Common myeloid progenitor, CD34-positive (primary cell): Measurements from ENCODE around the gene PRKRIP1.

ENCODE experiments used
- CTCF ChIA-PET: fragments of 350-600 bp; sonication (Branson Sonifier 250); formaldehyde crosslinking; loops from one replicate; lab custom pipeline; 2021; ENCODE audit warnings: antibody characterized with exemption; lab: Charles Lee
- POLR2A ChIA-PET: fragments of 350-600 bp; sonication (Branson Sonifier 250); formaldehyde crosslinking; loops from one replicate; lab custom pipeline; 2021; ENCODE audit warnings: antibody characterized with exemption; lab: Charles Lee
- DNase-seq, 3 donors: peaks; one replicate each; pipeline versions ENCODE4 v3.0.0 to v3.0.0-alpha.2; 2013
- H3K27ac ChIP-seq, 2 experiments: 1 replicate in 1 of 2; 2 replicates in 1 of 2; pipeline ENCODE4 v1.7.0; 2013; ENCODE audit warnings: inconsistent platforms in 2 of 2, low read length in 2 of 2, mild to moderate bottlenecking in 2 of 2, low read depth in 1 of 2, moderate library complexity in 1 of 2; ENCODE audit not compliant: severe bottlenecking in 2 of 2, insufficient read depth in 1 of 2, poor library complexity in 1 of 2
- H3K27me3 ChIP-seq, 5 experiments: replicated peaks in 2 of 5; 1 replicate in 3 of 5; 2 replicates in 2 of 5; pipeline versions ENCODE4 v1.6.1 to v1.7.0; 2013; ENCODE audit warnings: low read length in 4 of 5, mild to moderate bottlenecking in 2 of 5, moderate library complexity in 2 of 5, inconsistent platforms in 1 of 5; ENCODE audit not compliant: insufficient read depth in 5 of 5, control insufficient read depth in 4 of 5
- H3K36me3 ChIP-seq, 4 experiments: 1 replicate in 2 of 4; 2 replicates in 2 of 4; pipeline versions ENCODE4 v1.6.1 to v1.7.0; 2013; ENCODE audit warnings: low read length in 3 of 4, control low read depth in 1 of 4, mild to moderate bottlenecking in 1 of 4; ENCODE audit not compliant: control insufficient read depth in 4 of 4, insufficient read depth in 4 of 4
- H3K4me1 ChIP-seq, 4 experiments: 1 replicate in 3 of 4; 2 replicates in 1 of 4; pipeline versions ENCODE4 v1.6.1 to v1.7.1; 2013; ENCODE audit warnings: low read length in 3 of 4, mild to moderate bottlenecking in 3 of 4, control low read depth in 1 of 4, inconsistent platforms in 1 of 4, moderate library complexity in 1 of 4; ENCODE audit not compliant: control insufficient read depth in 4 of 4, insufficient read depth in 4 of 4; ENCODE audit errors: control extremely low read depth in 1 of 4
- H3K4me3 ChIP-seq, 7 experiments: 1 replicate in 4 of 7; 2 replicates in 3 of 7; pipeline versions ENCODE4 v1.5.1 to v1.7.0; 2013; ENCODE audit warnings: mild to moderate bottlenecking in 7 of 7, low read length in 6 of 7, moderate library complexity in 6 of 7, inconsistent platforms in 2 of 7, low read depth in 2 of 7, control low read depth in 1 of 7; ENCODE audit not compliant: insufficient read depth in 4 of 7, control insufficient read depth in 1 of 7; ENCODE audit errors: extremely low read depth in 1 of 7
- H3K9me3 ChIP-seq, 5 experiments: 1 replicate in 4 of 5; 2 replicates in 1 of 5; pipeline versions ENCODE4 v1.6.1 to v1.7.1; 2013; ENCODE audit warnings: low read length in 4 of 5, mild to moderate bottlenecking in 2 of 5, inconsistent platforms in 1 of 5, low read depth in 1 of 5, moderate library complexity in 1 of 5; ENCODE audit not compliant: control insufficient read depth in 4 of 5, insufficient read depth in 2 of 5; ENCODE audit errors: control extremely low read depth in 1 of 5
- WGBS: methylation state at CpG from one replicate; pipeline ENCODE4 v1.1.5; 2013; ENCODE audit not compliant: insufficient coverage; 5-methylcytosine and 5-hydroxymethylcytosine counted together

PRKRIP1 gene

DNA sequence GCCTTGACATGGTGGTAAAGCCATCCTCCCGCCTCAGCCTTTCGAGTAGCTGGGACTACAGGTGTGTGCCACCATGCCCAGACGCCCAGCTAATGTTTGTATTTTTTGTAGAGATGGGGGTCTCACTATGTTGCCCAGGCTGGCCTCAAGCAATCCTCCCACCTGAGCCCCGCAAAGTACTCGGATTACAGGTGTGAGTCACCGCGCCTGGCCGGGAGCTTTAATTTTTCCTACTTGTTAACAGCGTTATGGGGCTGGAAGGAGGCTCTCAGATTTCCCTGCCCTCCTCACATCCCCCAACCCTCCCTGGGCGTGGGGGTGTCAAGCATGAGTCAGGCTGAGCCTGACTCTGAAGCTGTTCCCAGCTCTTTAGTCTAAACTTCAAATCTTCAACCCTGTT, 60.2 kb downstream of the PRKRIP1 start:
- DNase-seq, result no peak
- peaks cover 0 to 39% (median 28%) of the 10 kb centered on the region in 4 experiments for H3K36me3 ChIP-seq
- CTCF ChIA-PET, result interaction anchor here (0.6 to 63.4 kb wide), 4 partner anchors 8 to 602 kb away, joined by 3 to 1488 read pairs (median 6); partner anchors contain the start of genes ALKBH4, LRWD1, ORAI2 and PRKRIP1
- WGBS, result 99% methylated on average over 9 of the region's 10 CpGs
- H3K9me3 ChIP-seq, result no peaks in the 10 kb centered on the region
- no peaks in the 10 kb centered on the region for H3K4me1 ChIP-seq
- POLR2A ChIA-PET, result no interaction called here
- H3K4me3 ChIP-seq, result no peak overlapping the region
- no peak overlapping the region for H3K27ac ChIP-seq
- no peaks in the 10 kb centered on the region for H3K27me3 ChIP-seq

GRCh38 chr7:102457352-102457924, 61.3 kb downstream of the PRKRIP1 start:
- Histone ChIP-seq H3K36me3 (peaks cover 0 to 39% (median 29%) of the 10 kb centered on the region in 4 experiments), H3K4me3 (no peak overlapping the region), H3K27me3 (no peaks in the 10 kb centered on the region), H3K9me3 (no peaks in the 10 kb centered on the region), H3K4me1 (no peaks in the 10 kb centered on the region), H3K27ac (no peak overlapping the region)
- 97% methylated on average over 36 of the region's 40 CpGs for WGBS
- ChIA-PET CTCF (interaction anchor here (1.1 to 63.4 kb wide), 3 partner anchors 8 to 39 kb away, joined by 3 to 1488 read pairs (median 5); partner anchors contain the start of genes ORAI2 and PRKRIP1), POLR2A (no interaction called here)
- no peak for DNase-seq

DNA sequence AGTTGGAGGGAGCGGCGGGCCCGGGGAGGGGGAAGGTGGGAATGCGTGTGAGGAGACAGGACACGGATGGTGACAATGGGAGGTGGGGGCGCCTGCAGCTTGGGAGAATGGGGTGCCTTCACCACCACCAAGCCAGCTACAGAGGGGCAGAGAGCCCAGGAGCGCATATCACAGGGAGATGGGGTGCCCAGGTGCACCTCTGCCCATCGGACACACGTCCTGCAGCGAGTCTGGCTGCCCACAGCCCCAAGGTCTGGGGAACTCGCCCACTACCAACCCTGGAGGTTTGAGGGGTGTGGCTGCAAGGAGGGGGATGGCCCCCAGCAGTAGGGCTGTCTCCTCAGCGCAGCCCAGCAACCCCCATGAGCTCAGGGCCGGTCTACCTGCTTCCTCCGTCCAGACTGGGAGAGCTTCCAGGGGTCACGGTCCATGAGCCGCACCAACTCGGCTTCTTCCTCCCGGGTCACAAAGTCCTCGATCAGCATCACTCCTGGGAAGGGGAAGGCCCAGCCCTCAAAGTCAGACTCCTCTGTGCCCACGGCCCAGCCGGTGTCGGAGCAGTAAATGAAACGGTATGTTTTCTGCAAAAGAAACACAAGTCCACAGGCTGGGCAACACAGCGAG, 63.2 kb downstream of the PRKRIP1 start:
- Histone ChIP-seq H3K9me3 (no peaks in the 10 kb centered on the region), H3K27ac (no peak overlapping the region), H3K27me3 (no peaks in the 10 kb centered on the region), H3K4me3 (no peak overlapping the region), H3K4me1 (peaks cover 4 to 9% (median 8%) of the 10 kb centered on the region in 4 experiments), H3K36me3 (peaks cover 0 to 39% (median 29%) of the 10 kb centered on the region in 4 experiments)
- 98% methylated on average over 19 of the region's 24 CpGs for WGBS
- POLR2A ChIA-PET, result no interaction called here
- CTCF ChIA-PET, result interaction anchor here (63.4 kb wide), 1 partner anchor 41 kb away, joined by 1488 read pairs; the partner anchor contains the start of genes ORAI2 and PRKRIP1
- DNase-seq, result no peak

DNA sequence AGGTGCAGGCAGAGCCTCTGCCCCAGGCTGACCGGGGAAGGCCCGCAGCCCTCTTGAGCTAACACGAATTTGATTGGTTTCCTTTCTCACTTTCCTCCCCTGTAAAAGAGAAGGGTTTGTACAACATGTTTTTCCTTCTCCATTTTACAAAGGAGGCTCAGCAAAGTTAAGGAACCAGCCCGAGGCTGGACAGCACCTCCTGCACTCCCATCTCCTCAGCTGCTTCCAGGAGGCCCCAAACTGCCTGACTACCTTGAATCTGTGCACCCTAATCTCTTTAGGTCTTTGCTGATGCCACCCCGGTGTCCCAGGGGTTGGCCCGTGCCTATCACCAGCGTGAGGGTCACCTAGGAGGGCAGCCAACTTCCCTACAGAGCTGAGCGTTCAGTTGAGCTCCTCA, 64.3 kb downstream of the PRKRIP1 start:
- H3K4me1 ChIP-seq, result peaks cover 5 to 13% (median 12%) of the 10 kb centered on the region in 4 experiments
- DNase-seq, result no peak
- no peak overlapping the region for H3K27ac ChIP-seq
- CTCF ChIA-PET, result interaction anchor here (4.0 to 63.4 kb wide), 2 partner anchors 10 to 42 kb away, joined by 15 to 1488 read pairs; partner anchors contain the start of genes ORAI2 and PRKRIP1
- WGBS, result 97% methylated on average over 8 of the region's 8 CpGs
- no peaks in the 10 kb centered on the region for H3K27me3 ChIP-seq
- no peaks in the 10 kb centered on the region for H3K9me3 ChIP-seq
- peaks cover 0 to 37% (median 24%) of the 10 kb centered on the region in 4 experiments for H3K36me3 ChIP-seq
- no peak overlapping the region for H3K4me3 ChIP-seq
- POLR2A ChIA-PET, result no interaction called here

- peak overlapping the region; percentile 66 to 85 for H3K27ac ChIP-seq
- peaks cover 3 to 18% (median 9%) of the 10 kb centered on the region in 4 experiments for H3K36me3 ChIP-seq
- peak overlapping the region; percentile 63 to 100 (median 98) for H3K4me3 ChIP-seq
- peaks cover 5 to 20% (median 18%) of the 10 kb centered on the region in 4 experiments for H3K4me1 ChIP-seq
- no peaks in the 10 kb centered on the region for H3K27me3 ChIP-seq
- CTCF ChIA-PET, result interaction anchor here (1.9 to 63.4 kb wide), 3 partner anchors 8 to 45 kb away, joined by 7 to 1488 read pairs (median 15); partner anchors contain the start of genes ORAI2 and PRKRIP1
- H3K9me3 ChIP-seq, result no peaks in the 10 kb centered on the region
- 18% methylated on average over 22 of the region's 24 CpGs for WGBS
- peak in 2 of 3 donors; percentile 17 to 28 for DNase-seq
- POLR2A ChIA-PET, result interaction anchor here (1.2 kb wide), 1 partner anchor 30 kb away, joined by 4 read pairs; the partner anchor contains the start of gene ORAI2
Measured at GRCh38 chr7:102463841-102464576, 67.8 kb downstream of the PRKRIP1 start.

DNA sequence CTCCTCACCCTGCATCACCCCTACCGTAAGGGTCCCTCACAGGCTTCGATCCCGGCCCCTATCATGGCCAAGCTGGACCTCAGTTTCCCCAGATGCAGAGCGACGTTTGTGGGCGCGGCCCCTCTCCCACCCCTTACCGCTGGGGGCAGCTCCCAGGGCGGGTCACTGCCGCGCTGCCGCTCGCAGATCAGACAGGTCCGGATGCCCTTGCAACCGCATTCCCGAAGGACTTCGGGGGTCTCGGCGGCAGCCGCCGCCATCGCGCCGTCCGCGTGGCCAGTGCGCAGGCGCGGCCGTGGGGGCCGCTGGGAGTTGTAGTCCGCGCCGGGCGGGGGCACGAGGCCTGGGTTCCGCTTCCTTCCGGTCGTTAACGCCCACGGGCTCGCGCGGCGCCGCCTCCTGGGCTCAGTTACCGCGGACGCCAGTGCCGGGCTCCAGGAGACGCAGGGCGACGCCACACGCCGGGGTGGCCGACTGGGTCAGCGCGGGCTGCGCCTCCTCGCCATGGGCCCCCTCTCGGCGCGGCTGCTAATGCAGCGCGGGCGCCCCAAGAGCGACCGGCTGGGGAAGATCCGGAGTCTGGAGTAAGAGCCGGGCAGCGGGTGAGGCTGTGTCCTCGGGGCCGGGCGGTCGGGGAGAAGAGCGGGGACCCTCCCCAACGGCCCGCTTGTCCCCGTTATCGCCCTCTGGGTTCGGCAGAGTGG, 68.6 kb downstream of the PRKRIP1 start, which contains the start of the genes ALKBH4 and LRWD1:
Gene ALKBH4, minus strand, starts transcription at position 287 of the 704 bp plus-strand sequence. Its CDS starts 27 bp downstream, at position 260.
Gene LRWD1, plus strand, starts transcription at position 408 of the 704 bp plus-strand sequence. Its CDS starts 97 bp downstream, at position 505.
- H3K27me3 ChIP-seq, result no peaks in the 10 kb centered on the region
- H3K4me3 ChIP-seq, result peak within 1 kb of the TSS; percentile 63 to 100 (median 98)
- peak within 1 kb of the TSS; percentile 66 to 85 for H3K27ac ChIP-seq
- H3K9me3 ChIP-seq, result no peaks in the 10 kb centered on the region
- ChIA-PET CTCF (interaction anchor here (1.9 to 63.4 kb wide), 2 partner anchors 9 to 46 kb away, joined by 7 to 1488 read pairs; partner anchors contain the start of genes ORAI2 and PRKRIP1), POLR2A (interaction anchor here (1.2 kb wide), 1 partner anchor 31 kb away, joined by 4 read pairs; the partner anchor contains the start of gene ORAI2)
- under 1% methylated on average over 78 of the region's 81 CpGs for WGBS
- peak; percentile 91 to 94 (median 93) for DNase-seq
- peaks cover 5 to 20% (median 18%) of the 10 kb centered on the region in 4 experiments for H3K4me1 ChIP-seq
- peaks cover 3 to 16% (median 10%) of the 10 kb centered on the region in 4 experiments for H3K36me3 ChIP-seq
